Tibial artery (tissue), 4 donors: ENCODE data around the gene ROCK1.
"Not testable (repeated sequence)": the region's sequence is repeated elsewhere in the genome, so short reads cannot be mapped to it uniquely, and the experiment has no call there.

Source experiments
- DNase-seq, 2 donors: peaks; one replicate each; pipeline ENCODE4 v3.0.0-alpha.2; 2019
- H3K27ac ChIP-seq, 2 donors: fragments of 200-600 bp; sonication (generic) in 1 of 2; 1 replicate in 1 of 2; 2 replicates in 1 of 2; pipeline ENCODE4 v1.5.1; 2018 to 2019; ENCODE audit warnings: mild to moderate bottlenecking in 1 of 2
- H3K27me3 ChIP-seq, 2 donors: fragments of 200-600 bp; sonication (generic) in 1 of 2; one replicate each; pipeline versions ENCODE4 v1.5.1 to v1.6.0; 2016 to 2019
- H3K36me3 ChIP-seq, 3 donors: fragments of 200-600 bp; sonication (generic) in 2 of 3; one replicate each; pipeline ENCODE4 v1.5.1; 2016 to 2019; ENCODE audit warnings: mild to moderate bottlenecking in 2 of 3
- H3K4me1 ChIP-seq, 4 donors: fragments of 200-600 bp; sonication (generic) in 2 of 4; 1 replicate in 3 of 4; 2 replicates in 1 of 4; pipeline ENCODE4 v1.5.1; 2016 to 2019
- H3K4me3 ChIP-seq, 2 donors: fragments of 200-600 bp; sonication (generic) in 1 of 2; 1 replicate in 1 of 2; 2 replicates in 1 of 2; pipeline ENCODE4 v1.5.1; 2018 to 2019; ENCODE audit warnings: mild to moderate bottlenecking in 2 of 2
- H3K9me3 ChIP-seq, 3 donors: fragments of 200-600 bp; sonication (generic) in 1 of 3; one replicate each; pipeline ENCODE4 v1.5.1; 2016 to 2019
- CTCF ChIP-seq, 2 experiments: fragments of 200-600 bp in 1 of 2; fragments of 450-650 bp in 1 of 2; IDR thresholded peaks; one replicate each; pipeline ENCODE4 v1.5.1; 2017 to 2019; ENCODE audit warnings: antibody characterized with exemption in 2 of 2, mild to moderate bottlenecking in 1 of 2, moderate library complexity in 1 of 2
- intact Hi-C: fragments of 100-400 bp; cut with DNase I; formaldehyde crosslinking; loops from one replicate; pipeline ENCODE4 v1.15.0; 2023; ENCODE audit warnings: low total_unique reads

The ROCK1 gene

GRCh38 chr18:21111346-21112139 lies at the start of gene ROCK1:
Gene ROCK1, minus strand, starts transcription at chr18:21111813. Its CDS starts 903 bp downstream, at chr18:21110910.
- no peak for TF ChIP-seq CTCF (IDR thresholded peaks at IDR 0.05)
- Histone ChIP-seq H3K27me3 (no peaks in the 10 kb centered on the region), H3K4me3 (peak within 1 kb of the TSS; percentile 83 to 85), H3K27ac (peak within 1 kb of the TSS; percentile 96 to 98), H3K9me3 (no peaks in the 10 kb centered on the region), H3K4me1 (peaks cover 0 to 49% (median 14%) of the 10 kb centered on the region in 4 donors), H3K36me3 (no peaks in the 10 kb centered on the region)
- peak; percentile 99 for DNase-seq
- intact Hi-C loops, result no loop called here

DNA sequence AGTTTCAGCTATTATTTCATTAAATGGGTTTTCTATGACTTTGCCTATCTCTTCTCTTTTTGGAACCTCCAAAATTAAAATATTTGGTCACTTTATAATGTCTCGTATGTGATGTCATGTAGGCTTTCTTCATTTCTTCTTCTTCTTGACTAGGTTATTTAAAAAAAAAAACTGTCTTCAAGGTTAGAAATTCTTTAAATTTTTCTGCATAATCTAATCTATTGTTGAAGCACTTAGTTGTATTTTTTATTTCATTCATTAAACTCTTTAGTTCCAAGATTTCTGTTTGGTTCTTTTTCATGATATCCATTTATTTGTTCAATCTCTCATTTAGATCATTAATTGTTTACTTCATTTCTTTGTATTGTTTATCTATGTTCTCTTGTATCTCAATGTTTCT lies 43.8 kb upstream of the ROCK1 start:
- peaks cover 0 to 11% (median 10%) of the 10 kb centered on the region in 3 donors for H3K9me3 ChIP-seq
- no peak for DNase-seq
- H3K4me1 ChIP-seq, result no peaks in the 10 kb centered on the region
- intact Hi-C loops, result no loop called here
- no peak for TF ChIP-seq CTCF (IDR thresholded peaks at IDR 0.05)
- H3K27me3 ChIP-seq, result no peaks in the 10 kb centered on the region
- H3K36me3 ChIP-seq, result no peaks in the 10 kb centered on the region
- H3K4me3 ChIP-seq, result no peak overlapping the region
- H3K27ac ChIP-seq, result no peak overlapping the region

- peaks cover 0 to 17% (median 8%) of the 10 kb centered on the region in 4 donors for H3K4me1 ChIP-seq
- intact Hi-C loops, result no loop called here
- no peak overlapping the region for H3K27ac ChIP-seq
- H3K4me3 ChIP-seq, result no peak overlapping the region
- no peaks in the 10 kb centered on the region for H3K9me3 ChIP-seq
- H3K27me3 ChIP-seq, result no peaks in the 10 kb centered on the region
- TF ChIP-seq CTCF (IDR thresholded peaks at IDR 0.05), result no peak
- no peak for DNase-seq
- no peaks in the 10 kb centered on the region for H3K36me3 ChIP-seq
These were observed 34.4 kb upstream of the ROCK1 start for GRCh38 chr18:21146016-21146415.

- H3K27ac ChIP-seq, result no peak overlapping the region
- intact Hi-C loops, result no loop called here
These were observed 33.8 kb upstream of the ROCK1 start for GRCh38 chr18:21145371-21145770.

DNA sequence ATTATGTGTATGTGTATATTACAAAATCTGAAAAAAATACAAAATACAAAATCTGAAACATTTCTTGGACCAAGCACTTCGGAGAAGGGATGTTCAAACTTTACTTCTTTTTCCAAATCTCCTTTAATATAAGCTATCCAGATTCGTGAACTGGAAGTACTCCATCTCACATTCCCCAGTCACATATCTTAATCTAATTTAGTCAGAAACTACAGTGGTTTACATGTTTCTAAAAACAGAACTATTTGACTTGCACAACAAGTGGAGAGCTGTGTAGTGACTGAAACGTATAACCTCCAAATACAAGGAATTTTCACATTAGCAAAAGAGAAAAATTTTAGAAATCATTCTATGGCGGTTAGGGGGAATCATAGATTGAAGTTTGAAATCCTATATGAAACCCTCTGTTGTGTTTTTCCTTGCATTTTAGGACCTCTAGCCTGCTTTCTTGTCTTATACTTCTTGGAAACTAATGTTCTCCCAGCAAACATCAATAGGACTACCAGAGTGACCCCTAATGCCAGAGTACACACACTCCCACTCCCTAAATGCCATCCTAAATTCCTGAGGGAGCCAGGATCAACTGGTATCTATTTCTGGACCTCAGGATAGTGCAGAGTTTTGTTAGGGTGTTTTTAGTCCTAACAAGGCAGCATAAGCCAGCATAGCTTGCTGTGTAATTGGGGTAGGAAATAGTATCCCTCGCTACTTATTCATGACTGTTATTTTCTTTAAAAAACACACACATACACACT lies 30.2 kb upstream of the ROCK1 start:
- peak overlapping the region; percentile 68 to 77 for H3K27ac ChIP-seq
- no peaks in the 10 kb centered on the region for H3K9me3 ChIP-seq
- H3K4me1 ChIP-seq, result peaks cover 0 to 18% (median 8%) of the 10 kb centered on the region in 4 donors
- no peaks in the 10 kb centered on the region for H3K27me3 ChIP-seq
- H3K36me3 ChIP-seq, result no peaks in the 10 kb centered on the region
- intact Hi-C loops, result no loop called here
- TF ChIP-seq CTCF (IDR thresholded peaks at IDR 0.05), result no peak
- peak overlapping the region in 1 of 2 donors; percentile 5 for H3K4me3 ChIP-seq
- no peak for DNase-seq

More at GRCh38 chr18:21145371-21145770, 33.8 kb upstream of the ROCK1 start:
- no peaks in the 10 kb centered on the region for H3K27me3 ChIP-seq
- H3K9me3 ChIP-seq, result no peaks in the 10 kb centered on the region
- H3K4me3 ChIP-seq, result no peak overlapping the region
- peaks cover 0 to 18% (median 8%) of the 10 kb centered on the region in 4 donors for H3K4me1 ChIP-seq
- no peak for TF ChIP-seq CTCF (IDR thresholded peaks at IDR 0.05)
- no peaks in the 10 kb centered on the region for H3K36me3 ChIP-seq
- DNase-seq, result no peak

- H3K27ac ChIP-seq, H3K36me3 ChIP-seq, H3K9me3 ChIP-seq, intact Hi-C loops, H3K27me3 ChIP-seq, DNase-seq, H3K4me3 ChIP-seq: not testable (repeated sequence)
- H3K4me1 ChIP-seq, result peaks cover 0 to 18% (median 8%) of the 10 kb centered on the region in 4 donors
These were observed 26.3 kb upstream of the ROCK1 start for GRCh38 chr18:21137719-21138488.
